HG03066 (cell line): ENCODE data around the gene ZCCHC2.

Source experiments
- ATAC-seq: cut with Tn5 transposase; IDR thresholded peaks from one replicate; pipeline ENCODE4 v1.9.1; 2021; ENCODE audit warnings: low read depth; ENCODE audit not compliant: unreplicated experiment

The ZCCHC2 gene

GRCh38 chr18:62537042-62537894, 14.4 kb downstream of the ZCCHC2 start:
- no peak for ATAC-seq

- ATAC-seq: no peak
Observed at GRCh38 chr18:62537946-62538345, 15.1 kb downstream of the ZCCHC2 start.

- ATAC-seq: no peak
Observed at GRCh38 chr18:62538881-62539280, 16.1 kb downstream of the ZCCHC2 start.

GRCh38 chr18:62539284-62540165, 16.7 kb downstream of the ZCCHC2 start:
- no peak for ATAC-seq

- no peak for ATAC-seq
Observed at GRCh38 chr18:62543021-62543420, 20.2 kb downstream of the ZCCHC2 start.

- ATAC-seq: no peak
Observed at GRCh38 chr18:62545098-62545497, 22.3 kb downstream of the ZCCHC2 start.

- ATAC-seq: no peak
Observed at GRCh38 chr18:62549755-62550154, 26.9 kb downstream of the ZCCHC2 start.

- no peak for ATAC-seq
Observed at GRCh38 chr18:62550746-62551145, 27.9 kb downstream of the ZCCHC2 start.

GRCh38 chr18:62551972-62552513, 29.2 kb downstream of the ZCCHC2 start:
- no peak for ATAC-seq

GRCh38 chr18:62554061-62554815, 31.4 kb downstream of the ZCCHC2 start:
- no peak for ATAC-seq

- no peak for ATAC-seq
Observed at GRCh38 chr18:62555135-62555534, 32.3 kb downstream of the ZCCHC2 start.

- ATAC-seq: no peak
Observed at GRCh38 chr18:62556397-62556796, 33.6 kb downstream of the ZCCHC2 start.

- no peak for ATAC-seq
Observed at GRCh38 chr18:62558015-62558663, 35.3 kb downstream of the ZCCHC2 start.

GRCh38 chr18:62564044-62564443, 41.2 kb downstream of the ZCCHC2 start:
- ATAC-seq: no peak

- no peak for ATAC-seq
Observed at GRCh38 chr18:62566199-62566598, 43.4 kb downstream of the ZCCHC2 start.

GRCh38 chr18:62566818-62567217, 44.0 kb downstream of the ZCCHC2 start:
- no peak for ATAC-seq

- ATAC-seq: no peak
Observed at GRCh38 chr18:62569081-62569655, 46.3 kb downstream of the ZCCHC2 start.

- ATAC-seq: no peak
Observed at GRCh38 chr18:62571037-62571436, 48.2 kb downstream of the ZCCHC2 start.

- ATAC-seq: no peak
Observed at GRCh38 chr18:62571648-62572047, 48.8 kb downstream of the ZCCHC2 start.

GRCh38 chr18:62572456-62572855, 49.6 kb downstream of the ZCCHC2 start:
- no peak for ATAC-seq
